Thymus (tissue), 11 donors: Measurements from ENCODE around the gene GRAMD4. TPM values are rescaled to one million over a fixed set of nuclear protein-coding genes. Genes with fewer than 3 reads are reported as not detected.
"Not testable (repeated sequence)": the region's sequence is repeated elsewhere in the genome, so short reads cannot be mapped to it uniquely, and the experiment has no call there.

Experiments used
- DNase-seq, 9 donors: peaks; one replicate each; pipeline ENCODE4 v3.0.0-alpha.2; 2013; ENCODE audit warnings: low spot score in 9 of 9, low read depth in 6 of 9, missing footprints in 1 of 9
- H3K27ac ChIP-seq, 2 donors: one replicate each; pipeline ENCODE4 v1.5.1; 2013; ENCODE audit warnings: control low read depth in 1 of 2, low read depth in 1 of 2, low read length in 1 of 2, mild to moderate bottlenecking in 1 of 2, moderate library complexity in 1 of 2
- H3K27me3 ChIP-seq, 2 donors: one replicate each; pipeline ENCODE4 v1.5.1; 2013; ENCODE audit warnings: low read length in 1 of 2; ENCODE audit not compliant: control insufficient read depth in 2 of 2, insufficient read depth in 1 of 2
- H3K36me3 ChIP-seq, 2 donors: one replicate each; pipeline ENCODE4 v1.5.1; 2013; ENCODE audit warnings: low read length in 1 of 2, mild to moderate bottlenecking in 1 of 2, moderate library complexity in 1 of 2; ENCODE audit not compliant: control insufficient read depth in 2 of 2, insufficient read depth in 2 of 2
- H3K4me1 ChIP-seq, 2 donors: one replicate each; pipeline ENCODE4 v1.5.1; 2013; ENCODE audit warnings: low read length in 2 of 2; ENCODE audit not compliant: control insufficient read depth in 2 of 2, insufficient read depth in 2 of 2
- H3K4me3 ChIP-seq, 2 donors: one replicate each; pipeline ENCODE4 v1.5.1; 2013; ENCODE audit warnings: low read length in 2 of 2, control low read depth in 1 of 2, mild to moderate bottlenecking in 1 of 2
- H3K9me3 ChIP-seq, 2 donors: one replicate each; pipeline ENCODE4 v1.5.1; 2013; ENCODE audit warnings: low read length in 1 of 2, mild to moderate bottlenecking in 1 of 2; ENCODE audit not compliant: control insufficient read depth in 2 of 2, insufficient read depth in 1 of 2
- WGBS: extraction: QIAGEN DNeasy Blood & Tissue Kit; methylation state at CpG from one replicate; pipeline ENCODE4 v1.1.7; 2013; 5-methylcytosine and 5-hydroxymethylcytosine counted together
- polyA plus RNA-seq: library from polyadenylated mRNA; stranded (reverse); fragments of 200-250 nt; gene quantifications from one replicate; pipeline ENCODE4 v1.2.3, GENCODE V29; 2013
- total RNA-seq: library from RNA; stranded (reverse); fragments of 120-200 nt; gene quantifications from one replicate; pipeline ENCODE4 v1.2.4, GENCODE V29; 2013
- donor health status: healthy.

The GRAMD4 gene
- total and polyA plus RNA-seq, 2 donors: 34.4 to 37.3 TPM

GRCh38 chr22:46637711-46638600, 17.8 kb downstream of the GRAMD4 start:
- WGBS: 98% methylated on average over 21 of the region's 21 CpGs
- Histone ChIP-seq H3K27me3 (no peaks in the 10 kb centered on the region), H3K4me1 (no peaks in the 10 kb centered on the region), H3K9me3 (no peaks in the 10 kb centered on the region), H3K27ac (no peak overlapping the region), H3K4me3 (no peak overlapping the region), H3K36me3 (peaks cover 12 to 30% of the 10 kb centered on the region in 2 donors)
- no peak for DNase-seq

GRCh38 chr22:46638601-46639431, 18.6 kb downstream of the GRAMD4 start:
- Histone ChIP-seq H3K27ac (no peak overlapping the region), H3K36me3 (peaks cover 12 to 28% of the 10 kb centered on the region in 2 donors), H3K9me3 (no peaks in the 10 kb centered on the region), H3K4me3 (no peak overlapping the region), H3K4me1 (no peaks in the 10 kb centered on the region), H3K27me3 (no peaks in the 10 kb centered on the region)
- WGBS: 89% methylated on average over 18 of the region's 18 CpGs
- DNase-seq: no peak

GRCh38 chr22:46639843-46640242, 19.7 kb downstream of the GRAMD4 start:
- no peak overlapping the region for H3K27ac ChIP-seq
- peaks cover 12 to 21% of the 10 kb centered on the region in 2 donors for H3K36me3 ChIP-seq
- H3K4me1 ChIP-seq: no peaks in the 10 kb centered on the region
- 97% methylated on average over 11 of the region's 11 CpGs for WGBS
- no peaks in the 10 kb centered on the region for H3K9me3 ChIP-seq
- no peak for DNase-seq
- no peaks in the 10 kb centered on the region for H3K27me3 ChIP-seq
- no peak overlapping the region for H3K4me3 ChIP-seq

GRCh38 chr22:46640293-46641055, 20.3 kb downstream of the GRAMD4 start:
- Histone ChIP-seq H3K4me3 (no peak overlapping the region), H3K4me1 (no peaks in the 10 kb centered on the region), H3K27me3 (no peaks in the 10 kb centered on the region), H3K9me3 (no peaks in the 10 kb centered on the region), H3K36me3 (peaks cover 12 to 21% of the 10 kb centered on the region in 2 donors), H3K27ac (no peak overlapping the region)
- no peak for DNase-seq
- WGBS: 92% methylated on average over 24 of the region's 24 CpGs

- no peak for DNase-seq
- H3K9me3 ChIP-seq: no peaks in the 10 kb centered on the region
- H3K4me3 ChIP-seq: no peak overlapping the region
- no peaks in the 10 kb centered on the region for H3K27me3 ChIP-seq
- 97% methylated on average over 7 of the region's 7 CpGs for WGBS
- H3K4me1 ChIP-seq: no peaks in the 10 kb centered on the region
- no peak overlapping the region for H3K27ac ChIP-seq
- H3K36me3 ChIP-seq: peaks cover 12 to 20% of the 10 kb centered on the region in 2 donors
Measured at GRCh38 chr22:46641811-46642266, 21.7 kb downstream of the GRAMD4 start.

- not testable (repeated sequence) for DNase-seq, H3K9me3 ChIP-seq, H3K4me1 ChIP-seq, H3K27me3 ChIP-seq, H3K27ac ChIP-seq, H3K4me3 ChIP-seq
- 93% methylated on average over 5 of the region's 5 CpGs for WGBS
- H3K36me3 ChIP-seq: peaks cover 14 to 15% of the 10 kb centered on the region in 2 donors
Measured at GRCh38 chr22:46642840-46643480, 22.8 kb downstream of the GRAMD4 start.

GRCh38 chr22:46646531-46647215, 26.5 kb downstream of the GRAMD4 start:
- 96% methylated on average over 10 of the region's 10 CpGs for WGBS
- DNase-seq: no peak
- H3K36me3 ChIP-seq: peaks cover 5% of the 10 kb centered on the region in 2 donors
- H3K4me3 ChIP-seq: no peak overlapping the region
- no peak overlapping the region for H3K27ac ChIP-seq
- H3K9me3 ChIP-seq: no peaks in the 10 kb centered on the region
- H3K4me1 ChIP-seq: peaks cover 0 to 18% of the 10 kb centered on the region in 2 donors
- H3K27me3 ChIP-seq: no peaks in the 10 kb centered on the region

GRCh38 chr22:46648225-46648820, 28.1 kb downstream of the GRAMD4 start:
- not testable (repeated sequence) for H3K27me3 ChIP-seq, DNase-seq, H3K36me3 ChIP-seq, H3K9me3 ChIP-seq, H3K27ac ChIP-seq, H3K4me3 ChIP-seq
- H3K4me1 ChIP-seq: peaks cover 0 to 20% of the 10 kb centered on the region in 2 donors
- 97% methylated on average over 2 of the region's 2 CpGs for WGBS
